ENCODE data around the gene CARD6. TPM values are rescaled to one million over a fixed set of nuclear protein-coding genes. Genes with fewer than 3 reads are reported as not detected.

CARD6 gene
- total and polyA plus RNA-seq, 4 donors, result 1.6 to 3.2 (median 2.1) TPM

DNA sequence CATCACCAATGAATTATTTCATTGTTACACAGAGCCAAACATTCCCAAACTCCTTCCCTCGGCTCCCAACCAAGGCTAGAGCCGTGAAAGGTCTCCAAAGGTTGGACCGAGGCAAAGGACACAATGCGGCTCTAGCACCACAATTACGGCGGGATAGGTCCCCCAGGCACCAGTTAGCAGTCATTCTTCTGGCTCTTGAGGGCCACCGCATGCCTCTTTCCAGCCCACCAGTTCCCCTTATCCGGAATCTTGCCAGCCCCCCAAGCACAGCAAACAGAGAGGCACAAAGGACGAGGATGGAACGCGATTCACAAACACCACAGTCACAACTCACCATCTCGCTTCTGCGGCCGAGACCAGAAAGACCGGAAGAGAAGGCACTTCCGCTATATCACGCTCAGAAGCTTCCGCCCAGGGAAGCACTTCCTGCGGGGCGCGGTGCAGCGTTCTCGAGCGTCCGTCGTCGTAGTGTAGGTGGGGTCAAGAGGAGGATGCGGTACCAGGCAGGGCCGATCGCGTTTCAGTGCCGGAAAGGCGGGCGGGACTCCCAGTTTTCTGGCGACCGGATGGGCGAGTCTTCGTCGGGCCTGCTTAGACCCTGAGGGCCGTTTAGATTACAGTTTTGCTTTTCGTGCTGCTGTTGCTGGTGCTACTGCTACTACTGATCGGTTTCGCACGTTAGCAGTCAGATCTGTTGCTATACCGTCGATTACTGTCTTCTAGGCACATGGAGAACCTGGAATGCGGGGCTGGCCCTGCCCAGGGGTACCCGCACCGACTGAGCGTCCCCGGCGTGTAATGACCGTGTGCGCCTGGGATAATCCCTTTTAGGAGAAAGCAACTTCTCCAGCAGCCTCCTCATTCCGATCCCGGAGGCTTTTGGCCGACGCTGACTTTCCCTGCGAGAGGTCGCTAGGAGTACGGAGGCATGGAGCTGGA is 6.0 kb upstream of the CARD6 start, which contains the start of gene RPL37:
Gene RPL37, minus strand, starts transcription at position 374 of the 939 bp plus-strand sequence. Its CDS starts 37 bp downstream, at position 337.
- Histone ChIP-seq H3K9ac (ENCODE audit: low read depth in 1 of 2, low read length in 2 of 2) (peak within 1 kb of the TSS; percentile 81 to 98), H3K9me3 (ENCODE audit: control insufficient read depth in 4 of 4, low read length in 3 of 4) (no peaks in the 10 kb centered on the region), H3K4me3 (ENCODE audit: low read depth in 1 of 3, low read length in 3 of 3) (peak within 1 kb of the TSS; percentile 76 to 98 (median 97)), H3K36me3 (ENCODE audit: control insufficient read depth in 4 of 4, insufficient read depth in 3 of 4, low read depth in 1 of 4, low read length in 3 of 4) (peaks cover 10 to 36% (median 30%) of the 10 kb centered on the region in 4 donors), H3K27me3 (ENCODE audit: control insufficient read depth in 4 of 4, insufficient read depth in 4 of 4, low read length in 3 of 4) (no peaks in the 10 kb centered on the region), H3K4me1 (ENCODE audit: control insufficient read depth in 4 of 4, insufficient read depth in 4 of 4, low read length in 3 of 4) (peaks cover 0 to 20% (median 10%) of the 10 kb centered on the region in 4 donors), H3K27ac (ENCODE audit: low read depth in 1 of 2, low read length in 2 of 2) (peak within 1 kb of the TSS; percentile 90 to 91)
- DNase-seq (ENCODE audit: low spot score), result peak; percentile 91
- 4% methylated on average over 61 of the region's 61 CpGs for WGBS
- TF ChIP-seq, protein P1, sequence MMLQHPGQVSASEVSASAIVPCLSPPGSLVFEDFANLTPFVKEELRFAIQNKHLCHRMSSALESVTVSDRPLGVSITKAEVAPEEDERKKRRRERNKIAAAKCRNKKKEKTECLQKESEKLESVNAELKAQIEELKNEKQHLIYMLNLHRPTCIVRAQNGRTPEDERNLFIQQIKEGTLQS (IDR thresholded peaks at IDR 0.05), result no peak
- TF ChIP-seq RAD21 (IDR thresholded peaks at IDR 0.05) (peak; percentile 44 to 52), GABPA (IDR thresholded peaks at IDR 0.05 in 1 of 2, conservative IDR thresholded peaks at IDR 0.05 in 1 of 2) (peak; percentile 98 to 100), RXRA (IDR thresholded peaks at IDR 0.05) (peak; percentile 83 to 92), TAF1 (conservative IDR thresholded peaks at IDR 0.05) (peak; percentile 90), SP1 (IDR thresholded peaks at IDR 0.05) (peak; percentile 83), HNF4G (IDR thresholded peaks at IDR 0.05) (no peak), EGR1 (IDR thresholded peaks at IDR 0.05; ENCODE audit: low read depth in 2 of 2) (peak; percentile 84 to 89), FOXA1 (IDR thresholded peaks at IDR 0.05) (no peak), YY1 (IDR thresholded peaks at IDR 0.05) (peak; percentile 95), JUND (IDR thresholded peaks at IDR 0.05) (no peak), FOXA2 (IDR thresholded peaks at IDR 0.05) (no peak), HNF4A (conservative IDR thresholded peaks at IDR 0.05) (peak; percentile 28 to 33), NR2F2 (IDR thresholded peaks at IDR 0.05) (peak; percentile 92)
- TF ChIP-seq, protein P2, sequence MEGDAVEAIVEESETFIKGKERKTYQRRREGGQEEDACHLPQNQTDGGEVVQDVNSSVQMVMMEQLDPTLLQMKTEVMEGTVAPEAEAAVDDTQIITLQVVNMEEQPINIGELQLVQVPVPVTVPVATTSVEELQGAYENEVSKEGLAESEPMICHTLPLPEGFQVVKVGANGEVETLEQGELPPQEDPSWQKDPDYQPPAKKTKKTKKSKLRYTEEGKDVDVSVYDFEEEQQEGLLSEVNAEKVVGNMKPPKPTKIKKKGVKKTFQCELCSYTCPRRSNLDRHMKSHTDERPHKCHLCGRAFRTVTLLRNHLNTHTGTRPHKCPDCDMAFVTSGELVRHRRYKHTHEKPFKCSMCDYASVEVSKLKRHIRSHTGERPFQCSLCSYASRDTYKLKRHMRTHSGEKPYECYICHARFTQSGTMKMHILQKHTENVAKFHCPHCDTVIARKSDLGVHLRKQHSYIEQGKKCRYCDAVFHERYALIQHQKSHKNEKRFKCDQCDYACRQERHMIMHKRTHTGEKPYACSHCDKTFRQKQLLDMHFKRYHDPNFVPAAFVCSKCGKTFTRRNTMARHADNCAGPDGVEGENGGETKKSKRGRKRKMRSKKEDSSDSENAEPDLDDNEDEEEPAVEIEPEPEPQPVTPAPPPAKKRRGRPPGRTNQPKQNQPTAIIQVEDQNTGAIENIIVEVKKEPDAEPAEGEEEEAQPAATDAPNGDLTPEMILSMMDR (IDR thresholded peaks at IDR 0.05; ENCODE audit: low read depth, low read length, missing input control), result no peak
- TF ChIP-seq, protein P3, sequence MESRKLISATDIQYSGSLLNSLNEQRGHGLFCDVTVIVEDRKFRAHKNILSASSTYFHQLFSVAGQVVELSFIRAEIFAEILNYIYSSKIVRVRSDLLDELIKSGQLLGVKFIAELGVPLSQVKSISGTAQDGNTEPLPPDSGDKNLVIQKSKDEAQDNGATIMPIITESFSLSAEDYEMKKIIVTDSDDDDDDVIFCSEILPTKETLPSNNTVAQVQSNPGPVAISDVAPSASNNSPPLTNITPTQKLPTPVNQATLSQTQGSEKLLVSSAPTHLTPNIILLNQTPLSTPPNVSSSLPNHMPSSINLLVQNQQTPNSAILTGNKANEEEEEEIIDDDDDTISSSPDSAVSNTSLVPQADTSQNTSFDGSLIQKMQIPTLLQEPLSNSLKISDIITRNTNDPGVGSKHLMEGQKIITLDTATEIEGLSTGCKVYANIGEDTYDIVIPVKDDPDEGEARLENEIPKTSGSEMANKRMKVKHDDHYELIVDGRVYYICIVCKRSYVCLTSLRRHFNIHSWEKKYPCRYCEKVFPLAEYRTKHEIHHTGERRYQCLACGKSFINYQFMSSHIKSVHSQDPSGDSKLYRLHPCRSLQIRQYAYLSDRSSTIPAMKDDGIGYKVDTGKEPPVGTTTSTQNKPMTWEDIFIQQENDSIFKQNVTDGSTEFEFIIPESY (IDR thresholded peaks at IDR 0.05), result peak; percentile 72
- TF ChIP-seq, protein P4, sequence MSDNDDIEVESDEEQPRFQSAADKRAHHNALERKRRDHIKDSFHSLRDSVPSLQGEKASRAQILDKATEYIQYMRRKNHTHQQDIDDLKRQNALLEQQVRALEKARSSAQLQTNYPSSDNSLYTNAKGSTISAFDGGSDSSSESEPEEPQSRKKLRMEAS (IDR thresholded peaks at IDR 0.05), result peak; percentile 83
- TF ChIP-seq, protein P5, sequence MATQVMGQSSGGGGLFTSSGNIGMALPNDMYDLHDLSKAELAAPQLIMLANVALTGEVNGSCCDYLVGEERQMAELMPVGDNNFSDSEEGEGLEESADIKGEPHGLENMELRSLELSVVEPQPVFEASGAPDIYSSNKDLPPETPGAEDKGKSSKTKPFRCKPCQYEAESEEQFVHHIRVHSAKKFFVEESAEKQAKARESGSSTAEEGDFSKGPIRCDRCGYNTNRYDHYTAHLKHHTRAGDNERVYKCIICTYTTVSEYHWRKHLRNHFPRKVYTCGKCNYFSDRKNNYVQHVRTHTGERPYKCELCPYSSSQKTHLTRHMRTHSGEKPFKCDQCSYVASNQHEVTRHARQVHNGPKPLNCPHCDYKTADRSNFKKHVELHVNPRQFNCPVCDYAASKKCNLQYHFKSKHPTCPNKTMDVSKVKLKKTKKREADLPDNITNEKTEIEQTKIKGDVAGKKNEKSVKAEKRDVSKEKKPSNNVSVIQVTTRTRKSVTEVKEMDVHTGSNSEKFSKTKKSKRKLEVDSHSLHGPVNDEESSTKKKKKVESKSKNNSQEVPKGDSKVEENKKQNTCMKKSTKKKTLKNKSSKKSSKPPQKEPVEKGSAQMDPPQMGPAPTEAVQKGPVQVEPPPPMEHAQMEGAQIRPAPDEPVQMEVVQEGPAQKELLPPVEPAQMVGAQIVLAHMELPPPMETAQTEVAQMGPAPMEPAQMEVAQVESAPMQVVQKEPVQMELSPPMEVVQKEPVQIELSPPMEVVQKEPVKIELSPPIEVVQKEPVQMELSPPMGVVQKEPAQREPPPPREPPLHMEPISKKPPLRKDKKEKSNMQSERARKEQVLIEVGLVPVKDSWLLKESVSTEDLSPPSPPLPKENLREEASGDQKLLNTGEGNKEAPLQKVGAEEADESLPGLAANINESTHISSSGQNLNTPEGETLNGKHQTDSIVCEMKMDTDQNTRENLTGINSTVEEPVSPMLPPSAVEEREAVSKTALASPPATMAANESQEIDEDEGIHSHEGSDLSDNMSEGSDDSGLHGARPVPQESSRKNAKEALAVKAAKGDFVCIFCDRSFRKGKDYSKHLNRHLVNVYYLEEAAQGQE (IDR thresholded peaks at IDR 0.05), result peak; percentile 89
